B cell (primary cell): ENCODE data around the gene FUT6. TPM values are rescaled to one million over a fixed set of nuclear protein-coding genes. Genes with fewer than 3 reads are reported as not detected.

ENCODE experiments used
- ATAC-seq: fragments of 200-7000 bp; cut with Tn5 transposase; one replicate; pipeline ENCODE4 v1.10.0; 2021; ENCODE audit warnings: low read depth, mild to moderate bottlenecking, moderate number of reproducible peaks, moderate library complexity
- CTCF ChIA-PET: fragments of 350-600 bp; sonication (Branson Sonifier 250); formaldehyde crosslinking; loops from one replicate; lab custom pipeline; 2021; ENCODE audit warnings: antibody characterized with exemption, inconsistent platforms; lab: Charles Lee
- POLR2A ChIA-PET: fragments of 350-600 bp; sonication (Branson Sonifier 250); formaldehyde crosslinking; loops from one replicate; lab custom pipeline; 2021; ENCODE audit warnings: antibody characterized with exemption; lab: Charles Lee
- DNase-seq: peaks from one replicate; pipeline ENCODE4 v3.0.0; 2013
- H2AFZ ChIP-seq: 2 replicates; pipeline ENCODE4 v1.6.1; 2012; ENCODE audit warnings: mild to moderate bottlenecking, low read depth, low read length; ENCODE audit not compliant: insufficient read depth, poor library complexity, severe bottlenecking
- H3K27ac ChIP-seq, 2 donors: 1 replicate in 1 of 2; 2 replicates in 1 of 2; pipeline ENCODE4 v1.5.1; 2012 to 2013; ENCODE audit warnings: low read length in 2 of 2, mild to moderate bottlenecking in 2 of 2, moderate library complexity in 1 of 2
- H3K27me3 ChIP-seq, 4 experiments: fragments of 200-600 bp in 1 of 4; sonication (generic) in 1 of 4; replicated peaks in 1 of 4; 1 replicate in 2 of 4; 2 replicates in 2 of 4; pipeline versions ENCODE4 v1.6.1 to v1.7.0; 2013 to 2016; ENCODE audit warnings: low read length in 3 of 4, mild to moderate bottlenecking in 2 of 4, mixed read lengths in 1 of 4, moderate library complexity in 1 of 4; ENCODE audit not compliant: insufficient read depth in 4 of 4, control insufficient read depth in 3 of 4; ENCODE audit errors: control extremely low read depth in 1 of 4
- H3K36me3 ChIP-seq, 2 experiments: replicated peaks in 1 of 2; 1 replicate in 1 of 2; 2 replicates in 1 of 2; pipeline versions ENCODE4 v1.6.1 to v1.7.1; 2013; ENCODE audit warnings: low read length in 1 of 2; ENCODE audit not compliant: insufficient read depth in 2 of 2, control insufficient read depth in 1 of 2; ENCODE audit errors: control extremely low read depth in 1 of 2, extremely low read depth in 1 of 2
- H3K4me1 ChIP-seq, 2 donors: fragments of 200-600 bp in 1 of 2; sonication (generic) in 1 of 2; 1 replicate in 1 of 2; 2 replicates in 1 of 2; pipeline versions ENCODE4 v1.5.1 to v1.6.1; 2013 to 2017; ENCODE audit warnings: low read length in 2 of 2; ENCODE audit not compliant: control insufficient read depth in 2 of 2, insufficient read depth in 2 of 2
- H3K4me2 ChIP-seq: replicated peaks from 2 replicates; pipeline ENCODE3; 2012; ENCODE audit warnings: mild to moderate bottlenecking, low read depth, low read length; ENCODE audit not compliant: poor library complexity, severe bottlenecking
- H3K4me3 ChIP-seq, 5 experiments: fragments of 200-600 bp in 1 of 5; sonication (generic) in 1 of 5; 1 replicate in 3 of 5; 2 replicates in 2 of 5; pipeline versions ENCODE4 v1.5.1 to v1.7.0; 2011 to 2016; ENCODE audit warnings: low read length in 4 of 5, mild to moderate bottlenecking in 4 of 5, low read depth in 2 of 5, control low read depth in 1 of 5, moderate library complexity in 1 of 5; ENCODE audit not compliant: insufficient read depth in 1 of 5; ENCODE audit errors: control extremely low read depth in 1 of 5, extremely low read depth in 1 of 5
- H3K79me2 ChIP-seq: fragments of 200-600 bp; sonication (generic); one replicate; pipeline ENCODE4 v1.6.0; 2016; ENCODE audit warnings: low read length; ENCODE audit not compliant: control insufficient read depth, insufficient read depth
- H3K9ac ChIP-seq: fragments of 200-600 bp; sonication (generic); 2 replicates; pipeline ENCODE4 v1.6.1; 2017; ENCODE audit warnings: mild to moderate bottlenecking, low read length, moderate library complexity
- H3K9me3 ChIP-seq, 3 donors: one replicate each; pipeline versions ENCODE4 v1.6.1 to v1.7.1; 2013; ENCODE audit warnings: low read length in 2 of 3; ENCODE audit not compliant: control insufficient read depth in 2 of 3, insufficient read depth in 1 of 3; ENCODE audit errors: control extremely low read depth in 1 of 3
- H4K20me1 ChIP-seq: 2 replicates; pipeline ENCODE4 v1.6.0; 2012; ENCODE audit warnings: mild to moderate bottlenecking, low read length; ENCODE audit not compliant: insufficient read depth, control insufficient read depth, poor library complexity, severe bottlenecking
- H3K27ac Mint-ChIP-seq: one replicate; pipeline ENCODE4 v1.8.0; 2021; ENCODE audit warnings: mixed read lengths
- H3K27me3 Mint-ChIP-seq: one replicate; pipeline ENCODE4 v1.8.0; 2021; ENCODE audit warnings: mixed read lengths
- H3K4me1 Mint-ChIP-seq: one replicate; pipeline ENCODE4 v1.8.0; 2021; ENCODE audit warnings: mixed read lengths
- H3K4me3 Mint-ChIP-seq: one replicate; pipeline ENCODE4 v1.8.0; 2021; ENCODE audit warnings: mixed read lengths
- H3K9me3 Mint-ChIP-seq: one replicate; pipeline ENCODE4 v1.8.0; 2022; ENCODE audit warnings: mixed read lengths; ENCODE audit not compliant: insufficient read depth
- EZH2 ChIP-seq: IDR thresholded peaks from 2 replicates; pipeline ENCODE4 v1.6.1; 2012; ENCODE audit warnings: borderline replicate concordance, low read depth, mild to moderate bottlenecking, moderate library complexity, low read length; ENCODE audit not compliant: insufficient read depth, poor library complexity, severe bottlenecking
- WGBS: methylation state at CpG from one replicate; pipeline ENCODE4 v1.1.5; 2013; ENCODE audit warnings: missing lambda C conversion rate; ENCODE audit not compliant: insufficient coverage; 5-methylcytosine and 5-hydroxymethylcytosine counted together
- intact Hi-C: fragments of 100-400 bp; cut with micrococcal nuclease; formaldehyde crosslinking; loops from one replicate; pipeline ENCODE4 v1.10.0; 2022
- polyA plus RNA-seq: library from polyadenylated mRNA; depleted of rRNA; stranded (reverse); fragments of >200 nt; gene quantifications from 2 replicates; pipeline ENCODE4 v1.2.3, GENCODE V29; 2012
- total RNA-seq, 2 donors: library from RNA; stranded (reverse); fragments of 120-200 nt in 1 of 2; gene quantifications; 1 replicate in 1 of 2; 2 replicates in 1 of 2; pipeline versions ENCODE4 v1.2.3 to v1.2.4, GENCODE V29; 2013 to 2022
- TF ChIP-seq, protein P1 (sequence below): fragments of 200-600 bp; IDR thresholded peaks from one replicate; pipeline ENCODE4 v1.8.0; 2022; ENCODE audit warnings: antibody characterized with exemption, mild to moderate bottlenecking

FUT6 gene
- total and polyA plus RNA-seq, 2 donors (not counting 1 experiment from before 2014, with no cell fraction given): 0.03 TPM; not detected in 1

DNA sequence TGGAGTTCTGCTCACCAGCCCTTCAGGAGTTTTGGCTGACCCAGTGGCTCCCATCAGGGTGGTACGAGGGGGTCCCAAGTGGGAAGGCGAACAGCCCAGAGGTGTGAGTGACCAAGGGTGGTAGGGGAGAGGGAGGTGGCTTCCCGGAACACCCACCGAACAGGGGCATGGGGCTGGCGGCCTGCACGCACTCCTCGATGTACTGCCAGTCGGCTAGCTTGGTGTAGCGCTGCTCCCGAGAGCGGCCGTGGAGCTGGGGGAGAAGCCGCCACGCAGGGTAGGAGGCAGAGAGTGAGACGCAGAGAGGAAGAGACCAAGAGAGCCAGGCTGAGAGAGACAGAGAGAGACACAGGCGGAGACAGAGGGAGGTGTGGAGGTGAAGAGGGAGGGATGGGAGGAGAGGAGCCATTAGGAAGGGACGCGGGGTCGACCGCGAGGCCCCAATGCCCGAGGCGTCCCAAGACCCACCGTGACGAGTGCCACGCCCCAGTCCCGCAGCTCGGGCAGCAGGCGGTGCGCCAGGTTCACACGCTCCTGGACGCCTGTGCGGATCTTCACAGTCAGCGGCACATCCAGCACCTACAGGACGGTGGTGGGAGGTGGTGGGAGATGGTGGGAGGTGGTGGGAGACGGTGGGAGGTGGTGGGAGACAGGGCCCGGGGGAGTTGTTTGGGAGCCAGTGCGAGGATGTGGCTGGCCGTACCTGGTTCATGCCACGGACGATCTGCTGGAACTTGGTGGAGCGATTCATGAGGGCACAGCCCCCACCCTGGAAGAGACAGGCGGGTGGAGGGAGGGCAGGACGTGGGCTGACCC lies 52.7 kb downstream of the FUT6 start:
- DNase-seq (peak; percentile 36), ATAC-seq (no peak)
- Mint-ChIP-seq H3K27ac (no peak overlapping the region), H3K4me1 (peaks cover 10% of the 10 kb centered on the region), H3K4me3 (no peak overlapping the region), H3K9me3 (no peaks in the 10 kb centered on the region), H3K27me3 (no peaks in the 10 kb centered on the region)
- no peaks in the 10 kb centered on the region for H3K27me3 ChIP-seq
- no peak overlapping the region for H3K4me3 ChIP-seq
- H3K9me3 ChIP-seq: peaks cover 0 to 20% (median 3%) of the 10 kb centered on the region in 3 donors
- H3K4me1 ChIP-seq: peaks cover 5 to 16% of the 10 kb centered on the region in 2 donors
- WGBS: 99% methylated on average over 44 of the region's 44 CpGs
- H2AFZ ChIP-seq: no peak overlapping the region
- H3K27ac ChIP-seq: no peak overlapping the region
- ChIA-PET CTCF (no interaction called here), POLR2A (no interaction called here)
- H3K4me2 ChIP-seq: no peak overlapping the region
- peaks cover 0 to 53% of the 10 kb centered on the region in 2 experiments for H3K36me3 ChIP-seq
- H3K79me2 ChIP-seq: peaks cover 7% of the 10 kb centered on the region
- intact Hi-C loops: no loop called here
- TF ChIP-seq EZH2: no peak
- TF ChIP-seq, protein P1, sequence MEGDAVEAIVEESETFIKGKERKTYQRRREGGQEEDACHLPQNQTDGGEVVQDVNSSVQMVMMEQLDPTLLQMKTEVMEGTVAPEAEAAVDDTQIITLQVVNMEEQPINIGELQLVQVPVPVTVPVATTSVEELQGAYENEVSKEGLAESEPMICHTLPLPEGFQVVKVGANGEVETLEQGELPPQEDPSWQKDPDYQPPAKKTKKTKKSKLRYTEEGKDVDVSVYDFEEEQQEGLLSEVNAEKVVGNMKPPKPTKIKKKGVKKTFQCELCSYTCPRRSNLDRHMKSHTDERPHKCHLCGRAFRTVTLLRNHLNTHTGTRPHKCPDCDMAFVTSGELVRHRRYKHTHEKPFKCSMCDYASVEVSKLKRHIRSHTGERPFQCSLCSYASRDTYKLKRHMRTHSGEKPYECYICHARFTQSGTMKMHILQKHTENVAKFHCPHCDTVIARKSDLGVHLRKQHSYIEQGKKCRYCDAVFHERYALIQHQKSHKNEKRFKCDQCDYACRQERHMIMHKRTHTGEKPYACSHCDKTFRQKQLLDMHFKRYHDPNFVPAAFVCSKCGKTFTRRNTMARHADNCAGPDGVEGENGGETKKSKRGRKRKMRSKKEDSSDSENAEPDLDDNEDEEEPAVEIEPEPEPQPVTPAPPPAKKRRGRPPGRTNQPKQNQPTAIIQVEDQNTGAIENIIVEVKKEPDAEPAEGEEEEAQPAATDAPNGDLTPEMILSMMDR: no peak
- peaks cover 28% of the 10 kb centered on the region for H4K20me1 ChIP-seq
- no peak overlapping the region for H3K9ac ChIP-seq

DNA sequence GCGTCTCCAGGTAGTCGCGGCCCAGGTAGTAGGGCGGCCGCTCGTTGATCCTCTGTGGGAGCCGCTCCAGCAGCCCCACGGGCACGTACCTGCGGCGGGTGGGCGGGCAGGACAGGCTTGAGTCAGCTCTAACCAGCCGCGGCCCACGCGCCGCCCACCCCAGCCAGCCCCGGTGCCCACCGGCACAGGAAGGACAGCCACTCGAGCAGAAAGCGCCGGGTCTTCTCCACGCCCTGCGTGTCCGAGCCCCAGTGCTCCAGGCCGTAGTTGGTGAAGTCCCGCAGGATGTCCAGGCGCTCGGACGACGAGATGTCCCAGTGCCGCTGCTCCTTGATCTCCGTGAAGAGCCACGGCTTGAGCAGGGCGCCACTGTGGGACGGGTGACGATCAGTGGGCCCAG lies 54.1 kb downstream of the FUT6 start:
- Histone ChIP-seq H3K79me2 (peaks cover 7% of the 10 kb centered on the region), H3K4me1 (peaks cover 5 to 7% of the 10 kb centered on the region in 2 donors), H4K20me1 (peaks cover 28% of the 10 kb centered on the region), H3K36me3 (peaks cover 0 to 53% of the 10 kb centered on the region in 2 experiments), H3K9ac (no peak overlapping the region), H3K4me3 (no peak overlapping the region), H3K4me2 (no peak overlapping the region), H3K27ac (no peak overlapping the region), H3K9me3 (peaks cover 0 to 8% (median 0%) of the 10 kb centered on the region in 3 donors), H2AFZ (no peak overlapping the region), H3K27me3 (no peaks in the 10 kb centered on the region)
- intact Hi-C loops: no loop called here
- ChIA-PET CTCF (no interaction called here), POLR2A (no interaction called here)
- peaks cover 5% of the 10 kb centered on the region for H3K4me1 Mint-ChIP-seq
- H3K4me3 Mint-ChIP-seq: no peak overlapping the region
- H3K27ac Mint-ChIP-seq: no peak overlapping the region
- WGBS: 95% methylated on average over 34 of the region's 37 CpGs
- ATAC-seq (no peak), DNase-seq (no peak)
- H3K9me3 Mint-ChIP-seq: no peaks in the 10 kb centered on the region
- TF ChIP-seq, protein P1: no peak
- TF ChIP-seq EZH2: no peak
- no peaks in the 10 kb centered on the region for H3K27me3 Mint-ChIP-seq
